Hindlimb muscle (tissue), 1 donor: ENCODE data around the gene CA7. TPM values are rescaled to one million over a fixed set of nuclear protein-coding genes. Genes with fewer than 3 reads are reported as not detected.
"Not testable (repeated sequence)": the region's sequence is repeated elsewhere in the genome, so short reads cannot be mapped to it uniquely, and the experiment has no call there.

Source experiments
- DNase-seq: peaks from one replicate; pipeline ENCODE4 v3.0.0-alpha.2; 2013
- polyA plus RNA-seq: library from polyadenylated mRNA; unstranded; fragments of 120-200 nt; gene quantifications from one replicate; pipeline ENCODE4 v1.2.1, GENCODE V29; 2013; ENCODE audit not compliant: insufficient read length

Gene CA7
- polyA plus RNA-seq, 1 donor, result not detected

GRCh38 chr16:66873685-66874055 lies 29.5 kb downstream of the CA7 start:
- DNase-seq, result no peak

- DNase-seq, result no peak
These were observed 30.0 kb downstream of the CA7 start for GRCh38 chr16:66874079-66874775.

GRCh38 chr16:66878067-66878466 lies 33.9 kb downstream of the CA7 start:
- no peak for DNase-seq

- peak; percentile 92 for DNase-seq
These were observed 36.2 kb downstream of the CA7 start, which contains the start of gene PDP2 for GRCh38 chr16:66880288-66881013. Gene PDP2, plus strand, starts transcription at chr16:66880515. Its CDS starts 3,770 bp downstream, at chr16:66884285.

- no peak for DNase-seq
These were observed 36.8 kb downstream of the CA7 start for GRCh38 chr16:66881014-66881417.

DNA sequence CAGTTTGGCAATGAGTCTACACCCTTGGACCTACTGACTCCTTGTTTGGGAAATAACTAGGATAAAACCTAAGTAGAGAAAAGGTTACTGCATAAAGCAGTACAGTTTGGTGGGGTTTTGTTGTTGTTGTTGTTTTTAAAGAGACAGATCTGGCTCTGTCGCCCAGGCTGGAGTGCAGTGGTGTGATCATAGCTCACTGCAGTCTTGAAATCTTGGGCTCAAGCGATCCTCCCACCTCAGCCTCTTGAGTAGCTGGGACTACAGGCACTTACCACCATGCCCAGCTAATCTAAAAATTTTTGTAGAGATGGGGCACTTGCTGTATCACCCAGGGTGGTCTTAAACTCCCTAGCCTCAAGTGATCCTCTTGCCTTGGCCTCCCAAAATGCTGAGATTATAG lies 37.3 kb downstream of the CA7 start:
- no peak for DNase-seq

DNA sequence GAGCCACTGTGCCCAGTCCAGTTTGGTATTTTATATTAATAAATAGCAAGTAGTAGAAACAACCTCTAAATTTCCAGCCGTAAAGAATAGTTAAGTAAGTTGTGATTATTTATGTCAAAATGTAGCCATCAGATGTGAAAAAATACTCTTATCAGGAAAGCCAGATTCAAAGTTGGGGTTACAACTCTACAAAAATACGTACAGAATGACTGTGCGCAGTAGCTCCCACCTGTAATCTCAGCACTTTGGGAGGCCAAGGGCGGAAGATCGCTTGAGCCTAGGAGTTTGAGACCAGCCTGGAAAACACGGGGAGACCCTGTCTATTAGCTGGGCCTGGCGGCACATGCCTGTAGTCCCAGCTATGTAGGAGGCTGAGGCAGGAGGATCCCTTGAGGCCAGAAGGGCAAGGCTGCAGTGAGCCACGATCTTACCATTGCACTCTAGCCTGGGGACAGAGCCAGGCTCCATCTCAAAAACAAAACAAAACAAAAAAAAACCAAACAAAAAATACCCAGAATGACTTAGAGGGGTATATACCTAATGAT lies 37.8 kb downstream of the CA7 start:
- no peak for DNase-seq

DNA sequence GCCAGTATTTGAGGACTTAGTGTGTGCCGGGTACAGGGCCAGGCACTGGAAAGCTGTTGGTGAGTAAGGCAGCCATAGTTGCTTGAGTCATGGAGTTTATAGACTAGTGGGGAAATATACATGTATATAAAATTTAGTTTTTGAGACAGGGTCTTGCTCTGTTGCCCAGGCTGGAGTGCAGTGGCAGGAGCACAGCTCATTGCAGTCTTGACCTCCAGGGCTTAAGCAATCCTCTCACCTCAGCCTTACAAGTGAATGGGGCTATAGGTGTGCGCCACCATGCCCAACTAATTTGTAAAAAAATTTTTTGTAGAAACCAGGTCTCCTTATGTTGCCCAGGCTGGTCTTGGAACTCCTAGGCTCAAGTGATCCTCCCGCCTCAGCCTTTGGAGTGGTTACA lies 38.5 kb downstream of the CA7 start:
- DNase-seq, result no peak

DNA sequence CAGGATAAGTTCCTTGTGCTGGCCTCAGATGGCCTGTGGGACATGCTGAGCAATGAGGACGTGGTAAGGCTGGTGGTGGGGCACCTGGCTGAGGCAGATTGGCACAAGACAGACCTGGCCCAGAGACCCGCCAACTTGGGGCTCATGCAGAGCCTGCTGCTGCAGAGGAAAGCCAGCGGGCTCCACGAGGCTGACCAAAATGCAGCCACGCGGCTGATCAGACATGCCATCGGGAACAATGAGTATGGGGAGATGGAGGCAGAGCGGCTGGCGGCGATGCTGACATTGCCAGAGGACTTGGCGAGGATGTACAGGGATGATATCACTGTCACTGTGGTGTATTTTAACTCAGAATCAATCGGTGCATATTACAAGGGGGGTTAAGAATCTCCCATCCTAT lies 41.3 kb downstream of the CA7 start:
- DNase-seq, result no peak

- DNase-seq, result no peak
These were observed 42.1 kb downstream of the CA7 start for GRCh38 chr16:66886321-66886720.

DNA sequence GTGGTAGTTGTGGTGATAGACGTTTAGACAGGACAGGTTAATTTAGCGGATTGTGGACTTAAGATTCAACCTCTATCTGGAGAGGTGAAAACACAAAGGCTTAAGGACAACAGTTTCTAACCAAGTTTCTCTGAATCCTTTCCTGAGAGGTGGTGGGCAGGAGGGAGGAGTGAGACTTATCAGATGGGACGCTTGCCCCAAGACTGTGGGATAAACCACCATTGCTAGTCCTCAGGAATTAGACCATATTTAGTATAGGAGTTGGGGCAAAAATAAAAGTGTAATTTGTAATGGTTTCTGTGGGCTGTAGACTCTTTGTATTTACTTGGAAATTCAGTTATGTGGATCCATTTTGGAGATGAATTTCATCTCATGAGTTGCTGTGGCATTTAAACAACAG lies 42.7 kb downstream of the CA7 start:
- DNase-seq, result no peak

- no peak for DNase-seq
These were observed 44.7 kb downstream of the CA7 start for GRCh38 chr16:66888647-66889615.

DNA sequence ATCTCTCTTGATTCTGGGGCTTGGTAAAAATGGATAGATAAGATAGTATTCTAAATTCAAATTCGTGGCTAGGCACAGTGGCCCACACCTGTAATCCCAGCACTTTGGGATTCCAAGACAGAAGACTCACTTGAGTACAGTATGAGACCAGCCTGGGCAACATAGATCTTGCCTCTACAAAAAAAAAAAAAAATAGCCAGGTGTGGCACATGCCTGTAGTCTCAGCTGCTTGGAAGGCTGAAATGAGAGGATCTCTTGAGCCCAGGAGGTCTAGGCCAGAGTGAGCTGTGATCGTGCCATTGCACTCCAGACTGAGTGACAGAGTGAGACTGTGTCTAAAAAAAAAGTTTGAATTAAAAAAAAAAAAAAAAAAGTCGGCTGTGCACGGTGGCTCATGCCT lies 45.4 kb downstream of the CA7 start:
- no peak for DNase-seq

GRCh38 chr16:66890799-66891198 lies 46.6 kb downstream of the CA7 start:
- no peak for DNase-seq

- no peak for DNase-seq
These were observed 47.1 kb downstream of the CA7 start for GRCh38 chr16:66891360-66891759.

GRCh38 chr16:66891797-66892196 lies 47.6 kb downstream of the CA7 start:
- no peak for DNase-seq

GRCh38 chr16:66894055-66894454 lies 49.8 kb downstream of the CA7 start:
- DNase-seq, result no peak

DNA sequence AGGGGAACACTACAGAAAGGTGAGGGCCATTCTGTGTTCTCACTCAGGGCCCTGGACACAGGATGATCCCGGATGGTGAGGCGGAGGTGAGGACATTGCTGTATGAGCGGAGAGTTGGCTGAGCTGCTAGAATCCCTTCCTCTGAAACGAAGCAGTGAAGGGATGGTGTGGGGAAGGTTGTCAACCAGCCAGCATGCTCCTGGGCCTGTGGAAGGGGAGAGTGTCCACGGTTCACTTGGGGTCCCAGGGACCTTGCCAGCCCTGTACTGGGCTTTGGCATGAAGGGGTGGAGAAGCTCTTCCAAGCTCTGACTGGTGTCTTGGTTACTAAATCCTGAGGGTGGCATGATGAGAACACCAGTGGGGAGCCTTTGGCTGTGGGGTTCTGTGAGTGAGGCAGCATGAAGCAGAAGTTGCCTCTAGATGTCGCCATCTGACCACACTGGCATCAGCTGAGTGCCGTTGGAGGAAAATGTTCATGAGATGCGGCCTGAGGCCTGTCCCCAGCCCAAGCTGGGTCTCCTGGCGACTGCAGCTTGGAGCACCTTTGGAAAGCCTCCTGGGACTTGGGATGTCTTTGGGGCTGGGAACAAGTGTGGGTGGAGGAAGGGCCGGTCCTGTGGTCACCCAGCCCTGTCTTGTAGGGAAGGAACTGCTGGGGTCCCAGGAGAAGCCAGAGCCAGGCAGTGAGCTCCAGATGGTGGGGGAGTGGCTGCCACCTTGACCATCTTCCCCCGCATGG lies 50.9 kb downstream of the CA7 start:
- peak; percentile 68 for DNase-seq

DNA sequence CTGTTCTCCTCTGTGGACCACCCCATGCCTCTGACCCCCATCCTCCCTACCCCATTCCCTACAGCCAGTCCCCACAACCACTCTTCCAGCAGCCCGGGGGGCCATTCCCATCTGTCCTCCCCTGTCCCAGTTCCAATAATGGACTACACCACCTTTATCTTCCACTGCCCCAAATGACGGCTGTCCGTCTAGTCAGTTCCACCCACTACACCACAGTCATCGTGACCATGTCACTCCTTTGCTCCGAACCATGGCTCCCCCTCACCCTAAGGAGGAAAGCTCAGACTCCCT lies 51.4 kb downstream of the CA7 start:
- no peak for DNase-seq

- no peak for DNase-seq
These were observed 51.8 kb downstream of the CA7 start for GRCh38 chr16:66895999-66896398.

GRCh38 chr16:66896682-66897081 lies 52.5 kb downstream of the CA7 start:
- DNase-seq, result not testable (repeated sequence)

GRCh38 chr16:66898207-66898606 lies 54.0 kb downstream of the CA7 start:
- no peak for DNase-seq
